GM12878 (cell line): ENCODE data around the gene KCTD16. TPM values are rescaled to one million over a fixed set of nuclear protein-coding genes. Genes with fewer than 3 reads are reported as not detected.

Experiments
- ATAC-seq: fragments of 200-7000 bp; cut with Tn5 transposase; 3 replicates; pipeline ENCODE4 v1.9.1; 2020; ENCODE audit warnings: mild to moderate bottlenecking, moderate library complexity
- BruUV-seq: library from RNA; stranded (reverse); fragments of 400-500 nt; replicated peaks from 2 replicates; lab custom pipeline; 2021; lab: Mats Ljungman, UMichigan
- CTCF ChIA-PET: fragments of 300-600 bp; sonication (Branson Sonifier 250); formaldehyde crosslinking; extraction: SDS; loops from one replicate; lab custom pipeline; 2021; ENCODE audit warnings: inconsistent platforms; lab: Yijun Ruan, JAX
- POLR2A ChIA-PET: fragments of 350-600 bp; formaldehyde crosslinking; extraction: SDS; loops from one replicate; lab custom pipeline; 2021; ENCODE audit warnings: inconsistent platforms; lab: Charles Lee
- RAD21 ChIA-PET: fragments of 300-600 bp; sonication (Branson Sonifier 250); formaldehyde crosslinking; loops from one replicate; lab custom pipeline; 2023; ENCODE audit warnings: antibody characterized with exemption; ENCODE audit not compliant: unreplicated experiment; lab: Charles Lee
- SMC1A ChIA-PET: fragments of 300-600 bp; sonication (Branson Sonifier 250); formaldehyde crosslinking; loops from one replicate; lab custom pipeline; 2023; ENCODE audit not compliant: unreplicated experiment, uncharacterized antibody; lab: Charles Lee
- DNase-seq: peaks from one replicate; pipeline ENCODE4 v3.0.0-alpha.2; 2011; ENCODE audit warnings: low read depth, low spot score
- FAIRE-seq: peaks from 3 replicates; lab custom pipeline; 2011; peaks lifted over from hg19 to GRCh38; lab: Jason Lieb, UNC
- H2AFZ ChIP-seq: 2 replicates; pipeline ENCODE4 v1.6.0; 2011; ENCODE audit warnings: low read depth, low read length, control low read depth; ENCODE audit not compliant: control insufficient read depth
- H3K27ac ChIP-seq: 2 replicates; pipeline ENCODE4 v1.5.1; 2011; ENCODE audit warnings: control low read depth; ENCODE audit not compliant: control insufficient read depth, insufficient read depth
- H3K27me3 ChIP-seq, 2 experiments: replicated peaks in 1 of 2; 2 replicates each; pipeline versions ENCODE4 v1.6.0 to v1.6.1; 2011; ENCODE audit warnings: low read length in 1 of 2; ENCODE audit not compliant: control insufficient read depth in 2 of 2, insufficient read depth in 2 of 2
- H3K36me3 ChIP-seq, 2 experiments: 2 replicates each; pipeline ENCODE4 v1.5.1; 2011; ENCODE audit warnings: low read length in 1 of 2; ENCODE audit not compliant: control insufficient read depth in 2 of 2, insufficient read depth in 2 of 2
- H3K4me1 ChIP-seq: 2 replicates; pipeline ENCODE4 v1.6.1; 2011; ENCODE audit warnings: mild to moderate bottlenecking, low read length, moderate library complexity, mixed read lengths; ENCODE audit not compliant: control insufficient read depth, insufficient read depth
- H3K4me2 ChIP-seq: 2 replicates; pipeline ENCODE4 v1.6.0; 2011; ENCODE audit warnings: control low read depth; ENCODE audit not compliant: control insufficient read depth, insufficient read depth
- H3K4me3 ChIP-seq: fragments of 200-600 bp; sonication (generic); 2 replicates; pipeline ENCODE4 v1.5.1; 2016
- H3K79me2 ChIP-seq: 2 replicates; pipeline ENCODE4 v1.6.0; 2011; ENCODE audit warnings: low read length; ENCODE audit not compliant: control insufficient read depth, insufficient read depth
- H3K9ac ChIP-seq: 2 replicates; pipeline ENCODE4 v1.8.0; 2011; ENCODE audit warnings: low read length, control low read depth, mixed read lengths; ENCODE audit not compliant: control insufficient read depth, insufficient read depth
- H3K9me3 ChIP-seq: replicated peaks from 3 replicates; pipeline ENCODE4 v1.5.1; 2011; ENCODE audit warnings: mild to moderate bottlenecking, low read length; ENCODE audit not compliant: control insufficient read depth, insufficient read depth
- H4K20me1 ChIP-seq: 2 replicates; pipeline ENCODE4 v1.6.0; 2011; ENCODE audit not compliant: control insufficient read depth, insufficient read depth
- ASH2L ChIP-seq: fragments of 300-600, 200-600 bp; sonication (generic); IDR thresholded peaks from 2 replicates; pipeline ENCODE4 v1.6.1; 2017; ENCODE audit warnings: low read depth, mild to moderate bottlenecking, borderline replicate concordance
- BRCA1 ChIP-seq: IDR thresholded peaks from 2 replicates; pipeline ENCODE4 v1.6.1; 2011; ENCODE audit warnings: low read depth, low read length, improper control_type of control experiment
- CBFB ChIP-seq: IDR thresholded peaks from 2 replicates; pipeline ENCODE4 v1.6.1; 2016; ENCODE audit warnings: antibody characterized with exemption, low read depth
- CREM ChIP-seq: IDR thresholded peaks from 2 replicates; pipeline ENCODE4 v1.6.1; 2014; ENCODE audit warnings: antibody characterized with exemption, low read depth
- MTA2 ChIP-seq: fragments of 450-650 bp; IDR thresholded peaks from 2 replicates; pipeline ENCODE4 v1.6.1; 2016; ENCODE audit warnings: low read depth, mild to moderate bottlenecking, moderate library complexity
- MYC ChIP-seq: IDR thresholded peaks from 2 replicates; pipeline ENCODE4 v1.6.1; 2011; ENCODE audit warnings: mild to moderate bottlenecking, low read length, moderate library complexity, inconsistent platforms; ENCODE audit not compliant: insufficient read depth, insufficient replicate concordance, insufficient read length, severe bottlenecking
- NFYB ChIP-seq: IDR thresholded peaks from 2 replicates; pipeline ENCODE4 v1.6.1; 2011; ENCODE audit warnings: low read depth, mild to moderate bottlenecking, low read length, improper control_type of control experiment, moderate library complexity; ENCODE audit not compliant: insufficient read depth
- SPI1 ChIP-seq: IDR thresholded peaks from 2 replicates; pipeline ENCODE4 v1.6.1; 2011; ENCODE audit warnings: low read depth, mild to moderate bottlenecking, low read length, moderate library complexity, borderline replicate concordance; ENCODE audit not compliant: insufficient read depth
- WGBS: methylation state at CpG from one replicate; pipeline ENCODE4 v1.1.6; 2016; ENCODE audit warnings: low lambda C conversion rate; ENCODE audit not compliant: insufficient replicate concordance, insufficient coverage; ENCODE audit errors: missing lambda C conversion rate; 5-methylcytosine and 5-hydroxymethylcytosine counted together
- in situ Hi-C: fragments of 300-500 bp; cut with MboI; formaldehyde crosslinking; loops from 9 replicates; pipeline ENCODE4 v1.14.3; 2018; ENCODE audit warnings: mixed read lengths
- intact Hi-C: fragments of 100-400 bp; cut with micrococcal nuclease; formaldehyde crosslinking; loops from one replicate; pipeline ENCODE4 v1.14.2; 2022; ENCODE audit not compliant: unreplicated experiment
- polyA plus RNA-seq, 11 experiments: library from polyadenylated mRNA; depleted of rRNA in 4 of 11; unstranded in 6 of 11; stranded (reverse) in 5 of 11; fragments of >200 nt; fragmentation: Nextera tagmentation in 4 of 11; fragmentation: Illumina TruSeq in 1 of 11; extraction: Ambion mirVana in 4 of 11; extraction: Trizol in 1 of 11; gene quantifications; 1 replicate in 1 of 11; 2 replicates in 10 of 11; pipeline versions ENCODE4 v1.2.1 to v1.2.3, GENCODE V29; 2011 to 2016; ENCODE audit warnings: inconsistent platforms in 2 of 11, missing spikeins in 2 of 11, low read depth in 1 of 11
- total RNA-seq, 4 experiments: library from RNA; depleted of rRNA in 3 of 4; stranded (reverse); fragments of >200 nt in 3 of 4; fragmentation: Illumina TruSeq in 1 of 4; extraction: Trizol in 1 of 4; gene quantifications; 2 replicates each; pipeline versions ENCODE4 v1.2.1 to v1.2.3, GENCODE V29; 2013 to 2021
- TF ChIP-seq, protein P1 (sequence below): fragments of 150-350 bp; IDR thresholded peaks from 2 replicates; pipeline ENCODE4 v1.6.1; 2016; ENCODE audit warnings: low read depth, low read length

KCTD16 gene
- total and polyA plus RNA-seq, 10 of the 15 experiments (the other 5 are each of a cell fraction or from before 2014, with no cell fraction given), result 0.03 to 0.10 (median 0.06) TPM; not detected in 3

DNA sequence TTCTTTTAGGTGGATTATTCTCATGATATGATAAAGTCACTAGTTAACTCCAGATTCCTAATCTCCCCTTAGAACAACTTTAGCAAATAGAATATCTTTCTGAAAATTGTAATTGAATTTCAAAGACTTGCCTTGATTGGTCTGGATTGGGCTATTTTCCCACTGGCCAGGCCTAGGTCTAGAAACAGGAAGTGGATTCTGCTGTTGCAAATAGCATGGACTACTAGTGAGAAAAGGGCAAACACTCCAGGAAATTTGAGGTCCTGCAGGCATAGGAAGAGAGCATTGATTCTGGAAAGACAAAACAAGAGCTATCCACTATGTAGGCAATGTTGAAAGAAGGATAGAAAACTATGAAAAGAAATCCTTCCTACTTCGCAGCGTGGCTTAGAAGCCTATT lies 113.4 kb downstream of the KCTD16 start:
- no peak for ATAC-seq
- no peak for FAIRE-seq
- no peak overlapping the region for H3K4me3 ChIP-seq
- ChIA-PET SMC1A (interaction anchor here (0.9 kb wide), 1 partner anchor 15 kb away, joined by 3 read pairs; no protein-coding TSS in a partner anchor), POLR2A (no interaction called here), RAD21 (no interaction called here), CTCF (interaction anchor here (0.6 kb wide), 1 partner anchor 8 kb away, joined by 3 read pairs; no protein-coding TSS in a partner anchor)
- no peaks in the 10 kb centered on the region for H3K79me2 ChIP-seq
- no TSS peak for BruUV-seq
- no peaks in the 10 kb centered on the region for H3K4me1 ChIP-seq
- in situ Hi-C loops (no loop called here), intact Hi-C loops (no loop called here)
- 91% methylated on average over 2 of the region's 2 CpGs for WGBS
- H3K9me3 ChIP-seq, result no peaks in the 10 kb centered on the region
- H3K4me2 ChIP-seq, result no peak overlapping the region
- H3K36me3 ChIP-seq, result no peaks in the 10 kb centered on the region
- no peak for DNase-seq
- H4K20me1 ChIP-seq, result no peaks in the 10 kb centered on the region
- TF ChIP-seq, protein P1, sequence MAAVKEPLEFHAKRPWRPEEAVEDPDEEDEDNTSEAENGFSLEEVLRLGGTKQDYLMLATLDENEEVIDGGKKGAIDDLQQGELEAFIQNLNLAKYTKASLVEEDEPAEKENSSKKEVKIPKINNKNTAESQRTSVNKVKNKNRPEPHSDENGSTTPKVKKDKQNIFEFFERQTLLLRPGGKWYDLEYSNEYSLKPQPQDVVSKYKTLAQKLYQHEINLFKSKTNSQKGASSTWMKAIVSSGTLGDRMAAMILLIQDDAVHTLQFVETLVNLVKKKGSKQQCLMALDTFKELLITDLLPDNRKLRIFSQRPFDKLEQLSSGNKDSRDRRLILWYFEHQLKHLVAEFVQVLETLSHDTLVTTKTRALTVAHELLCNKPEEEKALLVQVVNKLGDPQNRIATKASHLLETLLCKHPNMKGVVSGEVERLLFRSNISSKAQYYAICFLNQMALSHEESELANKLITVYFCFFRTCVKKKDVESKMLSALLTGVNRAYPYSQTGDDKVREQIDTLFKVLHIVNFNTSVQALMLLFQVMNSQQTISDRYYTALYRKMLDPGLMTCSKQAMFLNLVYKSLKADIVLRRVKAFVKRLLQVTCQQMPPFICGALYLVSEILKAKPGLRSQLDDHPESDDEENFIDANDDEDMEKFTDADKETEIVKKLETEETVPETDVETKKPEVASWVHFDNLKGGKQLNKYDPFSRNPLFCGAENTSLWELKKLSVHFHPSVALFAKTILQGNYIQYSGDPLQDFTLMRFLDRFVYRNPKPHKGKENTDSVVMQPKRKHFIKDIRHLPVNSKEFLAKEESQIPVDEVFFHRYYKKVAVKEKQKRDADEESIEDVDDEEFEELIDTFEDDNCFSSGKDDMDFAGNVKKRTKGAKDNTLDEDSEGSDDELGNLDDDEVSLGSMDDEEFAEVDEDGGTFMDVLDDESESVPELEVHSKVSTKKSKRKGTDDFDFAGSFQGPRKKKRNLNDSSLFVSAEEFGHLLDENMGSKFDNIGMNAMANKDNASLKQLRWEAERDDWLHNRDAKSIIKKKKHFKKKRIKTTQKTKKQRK, result no peak
- TF ChIP-seq BRCA1 (no peak), NFYB (no peak), ASH2L (no peak), CREM (no peak), SPI1 (peak; percentile 24; the same call in 1 of the 2 replicates), MTA2 (no peak), MYC (no peak), CBFB (no peak)
- no peak overlapping the region for H2AFZ ChIP-seq
- no peak overlapping the region for H3K27ac ChIP-seq
- no peak overlapping the region for H3K9ac ChIP-seq
- H3K27me3 ChIP-seq, result no peaks in the 10 kb centered on the region
